GM10266 (cell line): ENCODE results near the gene RNF227.

Experiments used
- DNase-seq: peaks from one replicate; pipeline ENCODE4 v3.0.0; 2012; ENCODE audit errors: extremely low spot score
- TF ChIP-seq, protein P1 (sequence below): IDR thresholded peaks from 2 replicates; pipeline ENCODE4 v1.5.1; 2012; ENCODE audit warnings: mild to moderate bottlenecking, low read depth; ENCODE audit not compliant: control insufficient read depth, insufficient read depth; ENCODE audit errors: missing control alignments

The RNF227 gene

DNA sequence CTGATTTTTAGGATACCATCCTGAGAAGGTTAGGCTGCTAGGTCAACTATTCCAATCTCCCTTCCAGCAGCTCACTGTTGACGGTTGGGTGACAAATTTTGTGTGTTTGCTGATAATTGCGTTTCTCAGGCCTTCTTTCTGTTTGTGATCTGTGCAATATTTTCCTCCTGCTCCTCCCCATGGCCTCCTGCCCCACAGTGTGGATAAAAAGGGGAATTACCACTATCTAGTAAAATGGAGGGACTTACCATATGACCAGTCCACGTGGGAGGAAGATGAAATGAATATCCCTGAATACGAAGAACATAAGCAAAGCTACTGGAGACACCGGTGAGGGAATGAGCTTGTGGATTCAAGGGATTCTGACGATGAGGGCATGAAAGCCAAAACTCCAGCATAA, 18.3 kb downstream of the RNF227 start:
- DNase-seq, result no peak

DNA sequence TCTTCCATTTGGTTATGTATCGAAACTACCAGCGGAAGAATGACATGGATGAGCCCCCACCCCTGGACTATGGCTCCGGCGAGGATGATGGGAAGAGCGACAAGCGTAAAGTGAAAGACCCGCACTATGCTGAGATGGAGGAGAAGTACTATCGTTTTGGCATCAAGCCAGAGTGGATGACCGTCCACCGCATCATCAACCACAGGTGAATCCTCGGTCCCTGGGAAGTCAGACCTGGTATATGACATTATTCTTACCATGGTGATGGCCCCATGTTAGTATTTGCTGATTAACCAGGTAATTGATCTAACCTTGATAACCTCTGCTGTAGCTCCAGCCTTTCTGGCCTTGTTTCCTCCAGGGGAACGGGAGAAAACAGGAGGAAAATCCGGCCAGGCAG, 19.0 kb downstream of the RNF227 start:
- DNase-seq, result no peak
- TF ChIP-seq, protein P1, sequence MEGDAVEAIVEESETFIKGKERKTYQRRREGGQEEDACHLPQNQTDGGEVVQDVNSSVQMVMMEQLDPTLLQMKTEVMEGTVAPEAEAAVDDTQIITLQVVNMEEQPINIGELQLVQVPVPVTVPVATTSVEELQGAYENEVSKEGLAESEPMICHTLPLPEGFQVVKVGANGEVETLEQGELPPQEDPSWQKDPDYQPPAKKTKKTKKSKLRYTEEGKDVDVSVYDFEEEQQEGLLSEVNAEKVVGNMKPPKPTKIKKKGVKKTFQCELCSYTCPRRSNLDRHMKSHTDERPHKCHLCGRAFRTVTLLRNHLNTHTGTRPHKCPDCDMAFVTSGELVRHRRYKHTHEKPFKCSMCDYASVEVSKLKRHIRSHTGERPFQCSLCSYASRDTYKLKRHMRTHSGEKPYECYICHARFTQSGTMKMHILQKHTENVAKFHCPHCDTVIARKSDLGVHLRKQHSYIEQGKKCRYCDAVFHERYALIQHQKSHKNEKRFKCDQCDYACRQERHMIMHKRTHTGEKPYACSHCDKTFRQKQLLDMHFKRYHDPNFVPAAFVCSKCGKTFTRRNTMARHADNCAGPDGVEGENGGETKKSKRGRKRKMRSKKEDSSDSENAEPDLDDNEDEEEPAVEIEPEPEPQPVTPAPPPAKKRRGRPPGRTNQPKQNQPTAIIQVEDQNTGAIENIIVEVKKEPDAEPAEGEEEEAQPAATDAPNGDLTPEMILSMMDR, result no peak

More for the DNA sequence above, 18.3 kb downstream of the RNF227 start:
- TF ChIP-seq, protein P1, result no peak

DNA sequence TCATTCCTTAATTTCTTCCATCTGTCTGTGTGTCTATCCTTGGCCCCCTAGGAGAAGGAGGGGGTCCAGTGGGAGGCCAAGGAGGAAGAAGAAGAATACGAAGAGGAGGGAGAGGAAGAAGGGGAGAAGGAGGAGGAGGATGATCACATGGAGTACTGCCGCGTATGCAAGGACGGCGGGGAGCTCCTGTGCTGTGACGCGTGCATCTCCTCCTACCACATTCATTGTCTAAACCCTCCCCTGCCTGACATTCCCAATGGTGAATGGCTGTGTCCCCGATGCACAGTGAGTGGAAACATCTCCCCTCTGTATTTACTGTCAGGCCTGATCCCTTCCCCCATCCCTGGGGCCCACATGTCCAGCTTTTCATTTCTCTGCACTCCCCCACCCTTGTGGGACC, 21.2 kb downstream of the RNF227 start:
- TF ChIP-seq, protein P1, result no peak
- DNase-seq, result no peak

DNA sequence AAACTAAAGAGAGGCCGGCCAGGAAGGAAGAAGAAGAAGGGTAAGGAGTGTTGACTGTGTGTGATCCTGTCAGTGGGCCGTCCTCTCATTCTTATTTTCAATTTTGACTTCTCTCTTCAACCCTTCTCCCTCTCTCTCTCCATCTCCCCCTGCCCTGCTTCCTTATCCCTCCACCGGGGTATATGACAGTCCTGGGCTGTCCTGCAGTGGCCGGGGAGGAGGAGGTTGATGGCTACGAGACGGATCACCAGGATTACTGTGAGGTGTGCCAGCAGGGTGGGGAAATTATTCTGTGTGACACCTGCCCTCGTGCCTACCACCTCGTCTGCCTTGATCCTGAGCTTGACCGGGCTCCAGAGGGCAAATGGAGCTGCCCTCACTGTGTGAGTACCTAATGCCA, 21.9 kb downstream of the RNF227 start:
- TF ChIP-seq, protein P1, result no peak
- no peak for DNase-seq

DNA sequence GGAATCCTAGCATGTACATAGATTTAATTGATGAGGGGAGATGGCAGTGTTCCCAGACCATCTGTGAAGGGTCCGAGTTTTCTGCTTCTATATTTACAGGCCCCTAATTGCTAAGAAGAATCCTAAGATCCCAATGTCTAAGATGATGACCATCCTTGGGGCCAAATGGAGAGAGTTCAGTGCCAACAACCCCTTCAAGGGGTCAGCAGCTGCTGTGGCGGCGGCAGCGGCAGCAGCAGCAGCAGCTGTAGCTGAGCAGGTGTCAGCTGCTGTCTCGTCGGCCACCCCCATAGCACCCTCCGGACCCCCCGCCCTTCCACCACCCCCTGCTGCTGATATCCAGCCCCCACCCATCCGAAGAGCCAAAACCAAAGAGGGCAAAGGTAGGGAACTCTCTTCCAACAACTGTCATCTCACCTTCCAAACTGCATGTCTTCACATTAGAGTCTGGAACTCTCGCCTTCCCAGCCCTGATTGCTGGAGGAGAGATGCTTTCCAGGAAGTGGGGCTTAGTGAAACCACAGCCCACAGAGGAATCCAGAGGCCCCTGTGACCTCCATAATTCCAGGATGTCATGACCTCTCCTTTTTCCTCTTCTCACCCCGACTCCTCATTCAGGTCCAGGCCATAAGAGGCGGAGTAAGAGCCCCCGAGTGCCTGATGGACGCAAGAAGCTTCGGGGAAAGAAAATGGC, 22.8 kb downstream of the RNF227 start:
- no peak for DNase-seq
- TF ChIP-seq, protein P1, result no peak

DNA sequence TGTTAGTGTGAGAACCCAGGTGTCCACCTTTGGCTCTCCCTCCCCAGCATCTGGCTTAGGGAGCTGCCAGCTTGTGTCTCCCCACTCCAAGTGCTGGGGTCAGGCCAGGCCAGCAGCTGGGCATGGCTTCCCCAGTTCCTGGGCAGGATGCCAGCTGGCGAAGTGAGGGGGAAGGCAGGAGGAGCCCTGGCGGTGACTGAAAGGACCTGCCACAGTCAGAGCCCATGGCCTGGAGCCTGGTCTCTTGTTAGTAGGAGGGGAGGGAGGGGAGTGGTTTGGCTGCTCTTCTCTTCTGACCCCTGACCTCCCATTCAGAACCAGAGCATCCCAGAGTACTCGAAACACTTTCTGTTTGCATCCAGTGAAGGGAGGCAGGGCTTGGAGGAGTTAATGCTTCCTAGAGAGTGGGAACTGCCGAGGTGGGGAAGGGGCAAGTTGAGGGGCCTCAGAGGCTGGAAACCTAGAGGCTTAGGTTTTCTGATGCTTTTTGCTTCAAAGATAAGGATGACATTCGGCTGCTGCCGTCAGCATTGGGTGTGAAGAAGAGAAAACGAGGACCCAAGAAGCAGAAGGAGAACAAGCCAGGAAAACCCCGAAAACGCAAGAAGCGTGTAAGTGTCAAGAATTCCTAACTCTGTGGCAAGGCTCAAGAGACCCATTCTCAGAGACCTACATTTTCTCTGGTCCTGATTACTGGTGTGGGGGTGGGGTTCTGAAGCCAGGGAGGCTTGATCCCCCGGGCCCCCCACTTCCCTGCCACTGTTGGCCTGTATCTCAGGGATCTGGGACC, 26.7 kb downstream of the RNF227 start:
- TF ChIP-seq, protein P1, result no peak
- DNase-seq, result no peak
